ENCODE data around the gene ZCCHC8.
A peak's percentile ranks its signal among the peaks of the same experiment; 100 is the strongest.

ZCCHC8 gene

DNA sequence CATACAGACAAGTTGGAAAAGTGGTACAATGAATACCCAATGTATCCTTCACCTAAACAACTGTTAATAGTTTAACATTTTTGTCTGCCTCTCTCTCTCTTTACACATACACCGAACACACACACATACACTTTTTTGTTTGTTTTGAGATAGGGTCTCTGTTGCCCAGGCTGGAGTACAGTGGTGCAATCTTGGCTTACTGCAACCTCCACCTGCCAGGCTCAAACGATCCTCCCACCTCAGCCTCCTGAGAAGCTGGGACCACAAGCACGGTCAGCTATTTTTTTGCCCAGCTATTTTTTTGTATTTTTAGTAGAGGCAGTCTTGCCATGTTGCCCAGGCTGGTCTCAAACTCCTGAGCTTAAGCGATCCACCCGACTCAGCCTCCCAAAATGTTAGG is 16.8 kb downstream of the ZCCHC8 start:
- no peak overlapping the region for H3K4me3 ChIP-seq (ENCODE audit: severe bottlenecking)
- DNase-seq (ENCODE audit: low spot score): no peak
- no peak for ATAC-seq (ENCODE audit: low read depth)
- H3K36me3 ChIP-seq (ENCODE audit: low read depth): peaks cover 93% of the 10 kb centered on the region
- TF ChIP-seq, protein P1, sequence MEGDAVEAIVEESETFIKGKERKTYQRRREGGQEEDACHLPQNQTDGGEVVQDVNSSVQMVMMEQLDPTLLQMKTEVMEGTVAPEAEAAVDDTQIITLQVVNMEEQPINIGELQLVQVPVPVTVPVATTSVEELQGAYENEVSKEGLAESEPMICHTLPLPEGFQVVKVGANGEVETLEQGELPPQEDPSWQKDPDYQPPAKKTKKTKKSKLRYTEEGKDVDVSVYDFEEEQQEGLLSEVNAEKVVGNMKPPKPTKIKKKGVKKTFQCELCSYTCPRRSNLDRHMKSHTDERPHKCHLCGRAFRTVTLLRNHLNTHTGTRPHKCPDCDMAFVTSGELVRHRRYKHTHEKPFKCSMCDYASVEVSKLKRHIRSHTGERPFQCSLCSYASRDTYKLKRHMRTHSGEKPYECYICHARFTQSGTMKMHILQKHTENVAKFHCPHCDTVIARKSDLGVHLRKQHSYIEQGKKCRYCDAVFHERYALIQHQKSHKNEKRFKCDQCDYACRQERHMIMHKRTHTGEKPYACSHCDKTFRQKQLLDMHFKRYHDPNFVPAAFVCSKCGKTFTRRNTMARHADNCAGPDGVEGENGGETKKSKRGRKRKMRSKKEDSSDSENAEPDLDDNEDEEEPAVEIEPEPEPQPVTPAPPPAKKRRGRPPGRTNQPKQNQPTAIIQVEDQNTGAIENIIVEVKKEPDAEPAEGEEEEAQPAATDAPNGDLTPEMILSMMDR (IDR thresholded peaks at IDR 0.05; ENCODE audit: poor library complexity, severe bottlenecking): no peak
- H3K9me3 ChIP-seq (ENCODE audit: severe bottlenecking): no peaks in the 10 kb centered on the region
- H3K27me3 ChIP-seq (ENCODE audit: insufficient read depth, poor library complexity, severe bottlenecking): no peaks in the 10 kb centered on the region
- no peaks in the 10 kb centered on the region for H3K4me1 ChIP-seq (ENCODE audit: insufficient read depth, poor library complexity, severe bottlenecking)
- H3K27ac ChIP-seq (ENCODE audit: poor library complexity, severe bottlenecking): no peak overlapping the region

DNA sequence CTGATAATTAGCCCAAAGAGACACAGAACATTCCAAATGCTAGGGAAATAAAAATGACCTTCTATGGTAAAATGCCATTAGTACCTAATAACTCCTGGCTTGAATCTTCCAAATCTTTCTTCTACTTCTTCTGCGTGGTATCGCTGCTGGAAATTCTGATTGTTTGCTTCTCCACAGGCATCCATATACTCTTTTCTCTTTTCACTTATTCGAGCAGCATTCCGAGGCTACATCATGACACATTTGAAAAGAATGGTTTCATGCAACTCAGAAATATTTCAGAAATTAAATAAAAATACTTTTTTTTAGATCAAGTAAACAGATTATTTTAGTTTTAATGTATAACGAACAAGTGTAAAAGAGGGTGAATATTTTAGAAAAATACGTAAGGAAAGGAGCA is 18.9 kb downstream of the ZCCHC8 start:
- ATAC-seq (ENCODE audit: low read depth) (no peak), DNase-seq (ENCODE audit: low spot score) (no peak)
- no peaks in the 10 kb centered on the region for H3K27me3 ChIP-seq (ENCODE audit: insufficient read depth, poor library complexity, severe bottlenecking)
- H3K27ac ChIP-seq (ENCODE audit: poor library complexity, severe bottlenecking): no peak overlapping the region
- H3K9me3 ChIP-seq (ENCODE audit: severe bottlenecking): no peaks in the 10 kb centered on the region
- peaks cover 88% of the 10 kb centered on the region for H3K36me3 ChIP-seq (ENCODE audit: low read depth)
- no peaks in the 10 kb centered on the region for H3K4me1 ChIP-seq (ENCODE audit: insufficient read depth, poor library complexity, severe bottlenecking)
- no peak overlapping the region for H3K4me3 ChIP-seq (ENCODE audit: severe bottlenecking)
- TF ChIP-seq, protein P1 (IDR thresholded peaks at IDR 0.05; ENCODE audit: poor library complexity, severe bottlenecking): no peak

DNA sequence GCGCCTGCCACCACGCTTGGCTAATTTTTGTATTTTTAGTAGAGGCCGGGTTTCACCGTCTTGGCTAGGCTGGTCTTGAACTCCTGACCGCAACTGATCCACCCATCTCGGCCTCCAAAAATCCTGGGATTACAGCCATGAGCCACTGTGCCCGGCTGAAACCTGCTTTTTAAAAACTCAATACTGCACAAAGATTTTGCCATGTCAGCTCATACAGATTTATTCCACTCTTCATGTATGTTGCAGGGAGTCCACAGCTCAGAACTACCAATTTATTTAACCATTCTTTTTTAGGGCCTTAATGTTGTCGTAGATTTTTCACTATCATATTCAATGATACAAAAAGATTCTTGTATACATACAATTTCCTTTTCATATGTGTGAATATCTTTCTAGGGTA is 20.0 kb downstream of the ZCCHC8 start:
- ATAC-seq (ENCODE audit: low read depth): no peak
- H3K27me3 ChIP-seq (ENCODE audit: insufficient read depth, poor library complexity, severe bottlenecking): no peaks in the 10 kb centered on the region
- H3K36me3 ChIP-seq (ENCODE audit: low read depth): peaks cover 89% of the 10 kb centered on the region
- no peaks in the 10 kb centered on the region for H3K4me1 ChIP-seq (ENCODE audit: insufficient read depth, poor library complexity, severe bottlenecking)
- H3K27ac ChIP-seq (ENCODE audit: poor library complexity, severe bottlenecking): no peak overlapping the region
- no peaks in the 10 kb centered on the region for H3K9me3 ChIP-seq (ENCODE audit: severe bottlenecking)
- no peak for DNase-seq (ENCODE audit: low spot score)
- no peak overlapping the region for H3K4me3 ChIP-seq (ENCODE audit: severe bottlenecking)
- TF ChIP-seq, protein P1 (IDR thresholded peaks at IDR 0.05; ENCODE audit: poor library complexity, severe bottlenecking): no peak

DNA sequence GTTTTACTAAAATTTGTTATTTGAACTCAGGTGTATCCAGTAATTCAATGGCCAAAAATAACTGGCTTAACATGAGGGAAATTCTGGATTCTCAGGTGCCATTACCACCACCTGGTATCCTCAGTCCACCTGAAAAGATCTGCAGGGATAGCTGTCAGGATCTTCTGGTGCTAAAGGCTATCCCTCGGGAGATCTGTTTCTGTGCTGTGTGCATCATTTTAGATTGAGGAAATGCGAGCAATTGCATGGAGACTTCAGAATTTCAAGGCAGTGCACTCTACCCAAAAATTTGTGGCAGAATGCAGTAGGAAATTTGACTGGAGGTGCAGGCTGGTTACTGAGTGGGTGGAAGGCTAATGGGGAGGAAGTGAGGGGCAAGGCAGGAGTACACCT is 26.4 kb downstream of the ZCCHC8 start:
- Histone ChIP-seq H3K9me3 (ENCODE audit: severe bottlenecking) (no peaks in the 10 kb centered on the region), H3K27ac (ENCODE audit: poor library complexity, severe bottlenecking) (peak overlapping the region; percentile 25), H3K4me1 (ENCODE audit: insufficient read depth, poor library complexity, severe bottlenecking) (peaks cover 8% of the 10 kb centered on the region), H3K4me3 (ENCODE audit: severe bottlenecking) (no peak overlapping the region), H3K27me3 (ENCODE audit: insufficient read depth, poor library complexity, severe bottlenecking) (no peaks in the 10 kb centered on the region), H3K36me3 (ENCODE audit: low read depth) (peaks cover 64% of the 10 kb centered on the region)
- ATAC-seq (ENCODE audit: low read depth) (no peak), DNase-seq (ENCODE audit: low spot score) (no peak)
- TF ChIP-seq, protein P1 (IDR thresholded peaks at IDR 0.05; ENCODE audit: poor library complexity, severe bottlenecking): no peak

DNA sequence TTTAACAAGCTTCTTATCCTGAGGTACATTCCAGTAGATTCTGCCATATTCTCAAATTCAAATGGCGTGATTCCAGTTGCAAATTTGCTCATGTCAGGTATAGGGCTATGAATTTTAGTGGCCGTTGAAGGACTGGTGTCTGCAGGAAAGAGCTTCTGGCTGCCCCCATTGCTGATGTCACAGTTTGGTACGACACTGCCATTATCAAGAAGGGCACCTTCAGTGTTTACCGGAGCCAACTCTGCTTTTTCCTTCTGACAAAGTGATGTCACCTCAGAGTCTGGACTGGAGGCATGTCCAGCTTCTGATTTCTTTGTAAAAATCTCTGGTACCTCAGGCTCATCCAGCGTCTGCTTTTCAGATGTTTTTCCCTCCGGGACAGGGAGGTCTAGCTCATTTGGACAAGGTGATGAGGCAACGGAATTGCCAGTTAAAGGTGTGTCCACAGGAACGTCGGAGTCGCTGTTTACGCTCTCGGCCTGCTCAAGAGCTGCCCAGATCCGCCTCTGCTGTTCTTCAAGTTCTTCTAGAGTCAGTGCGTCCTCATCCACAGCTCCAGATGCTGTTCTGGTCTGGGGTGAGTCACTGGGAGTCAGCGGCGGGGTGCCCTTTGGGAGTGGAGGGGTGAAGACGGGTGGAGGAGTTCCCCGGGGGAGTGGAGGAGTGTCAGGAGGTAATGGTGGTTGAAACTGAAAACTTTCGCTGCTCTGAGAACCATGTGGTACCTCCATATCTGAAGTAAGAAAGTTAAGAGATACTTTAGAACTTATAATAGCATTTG is 27.0 kb downstream of the ZCCHC8 start:
- H3K4me3 ChIP-seq (ENCODE audit: severe bottlenecking): no peak overlapping the region
- peaks cover 8% of the 10 kb centered on the region for H3K4me1 ChIP-seq (ENCODE audit: insufficient read depth, poor library complexity, severe bottlenecking)
- TF ChIP-seq, protein P1 (IDR thresholded peaks at IDR 0.05; ENCODE audit: poor library complexity, severe bottlenecking): no peak
- DNase-seq (ENCODE audit: low spot score) (no peak), ATAC-seq (ENCODE audit: low read depth) (peak; percentile 71)
- peaks cover 58% of the 10 kb centered on the region for H3K36me3 ChIP-seq (ENCODE audit: low read depth)
- peak overlapping the region; percentile 25 for H3K27ac ChIP-seq (ENCODE audit: poor library complexity, severe bottlenecking)
- no peaks in the 10 kb centered on the region for H3K9me3 ChIP-seq (ENCODE audit: severe bottlenecking)
- H3K27me3 ChIP-seq (ENCODE audit: insufficient read depth, poor library complexity, severe bottlenecking): no peaks in the 10 kb centered on the region
